Measurements from ENCODE around the gene PRMT5.
A peak's percentile ranks its signal among the peaks of the same experiment; 100 is the strongest.
"Not testable (repeated sequence)": the region's sequence is repeated elsewhere in the genome, so short reads cannot be mapped to it uniquely, and the experiment has no call there.

The PRMT5 gene

GRCh38 chr14:22929961-22930364 is 787 bp upstream of the PRMT5 start:
- DNase-seq = no peak

- DNase-seq = no peak
These were observed 706 bp downstream of the PRMT5 start for GRCh38 chr14:22928237-22929103.

GRCh38 chr14:22926316-22926715 is 2.9 kb downstream of the PRMT5 start:
- no peak for DNase-seq

GRCh38 chr14:22925513-22925912 is 3.7 kb downstream of the PRMT5 start:
- DNase-seq = no peak

GRCh38 chr14:22923746-22924145 is 5.4 kb downstream of the PRMT5 start:
- no peak for DNase-seq

GRCh38 chr14:22922294-22922693 is 6.9 kb downstream of the PRMT5 start:
- DNase-seq = no peak

- no peak for DNase-seq
These were observed 8.5 kb downstream of the PRMT5 start for GRCh38 chr14:22920697-22921096.

- no peak for DNase-seq
These were observed 9.6 kb downstream of the PRMT5 start for GRCh38 chr14:22919601-22919921.

- DNase-seq = peak; percentile 99
These were observed 10.2 kb downstream of the PRMT5 start, which contains the start of gene RBM23 for GRCh38 chr14:22918804-22919600. RBM23 (minus strand) TSS chr14:22919149.

- no peak for DNase-seq
These were observed 13.2 kb downstream of the PRMT5 start for GRCh38 chr14:22915886-22916521.

- DNase-seq = not testable (repeated sequence)
These were observed 14.3 kb downstream of the PRMT5 start for GRCh38 chr14:22914836-22915235.

GRCh38 chr14:22910916-22911315 is 18.3 kb downstream of the PRMT5 start:
- DNase-seq = no peak

- DNase-seq = no peak
These were observed 20.6 kb downstream of the PRMT5 start for GRCh38 chr14:22908601-22909000.

GRCh38 chr14:22907429-22907828 is 21.7 kb downstream of the PRMT5 start:
- no peak for DNase-seq

- DNase-seq = no peak
These were observed 23.1 kb downstream of the PRMT5 start for GRCh38 chr14:22906073-22906472.

GRCh38 chr14:22905627-22906026 is 23.5 kb downstream of the PRMT5 start:
- DNase-seq = no peak

- no peak for DNase-seq
These were observed 25.5 kb downstream of the PRMT5 start for GRCh38 chr14:22903742-22904087.

GRCh38 chr14:22901799-22902198 is 27.4 kb downstream of the PRMT5 start:
- no peak for DNase-seq

- DNase-seq = no peak
These were observed 28.9 kb downstream of the PRMT5 start for GRCh38 chr14:22900081-22900799.

- DNase-seq = no peak
These were observed 30.7 kb downstream of the PRMT5 start for GRCh38 chr14:22898302-22899090.

- DNase-seq = no peak
These were observed 31.8 kb downstream of the PRMT5 start for GRCh38 chr14:22897357-22897756.

GRCh38 chr14:22896760-22897159 is 32.4 kb downstream of the PRMT5 start:
- no peak for DNase-seq
